HepG2 (cell line): ENCODE measurements around the gene DPAGT1. TPM values are rescaled to one million over a fixed set of nuclear protein-coding genes. Genes with fewer than 3 reads are reported as not detected.

ENCODE experiments used
- AHDC1 ChIP-seq: sonication (generic); formaldehyde crosslinking; IDR thresholded peaks from 2 replicates; pipeline ENCODE4 v1.5.1; 2020; ENCODE audit warnings: mild to moderate bottlenecking, missing genetic modification reagents, borderline replicate concordance
- ARID5B ChIP-seq: IDR thresholded peaks from 2 replicates; pipeline ENCODE4 v1.4.0; 2020; ENCODE audit warnings: mild to moderate bottlenecking, missing genetic modification reagents
- ETV5 ChIP-seq: IDR thresholded peaks from 2 replicates; pipeline ENCODE4 v1.6.1; 2018; ENCODE audit warnings: missing biosample characterization, missing genetic modification reagents, inconsistent platforms, borderline replicate concordance
- FOXK1 ChIP-seq: sonication (generic); formaldehyde crosslinking; IDR thresholded peaks from 2 replicates; pipeline ENCODE4 v1.4.0; 2020; ENCODE audit warnings: low read depth, missing genetic modification reagents, borderline replicate concordance
- POGK ChIP-seq: sonication (generic); formaldehyde crosslinking; conservative IDR thresholded peaks from 2 replicates; pipeline ENCODE4 v1.8.0; 2022; ENCODE audit warnings: mild to moderate bottlenecking, moderate library complexity, missing genetic modification reagents
- TMF1 ChIP-seq: sonication (generic); formaldehyde crosslinking; IDR thresholded peaks from 2 replicates; pipeline ENCODE4 v1.8.1; 2022; ENCODE audit warnings: low read depth, missing genetic modification reagents
- XRCC5 ChIP-seq: fragments of 200-400 bp; formaldehyde crosslinking; optimal IDR thresholded peaks from 2 replicates; pipeline ENCODE3; 2017; ENCODE audit warnings: mild to moderate bottlenecking, low read length
- ZBED4 ChIP-seq: sonication (generic); formaldehyde crosslinking; IDR thresholded peaks from 2 replicates; pipeline ENCODE4 v1.4.0; 2020; ENCODE audit warnings: missing genetic modification reagents, borderline replicate concordance
- ZNF350 ChIP-seq: sonication (generic); formaldehyde crosslinking; IDR thresholded peaks from 2 replicates; pipeline ENCODE4 v1.4.0; 2020; ENCODE audit warnings: mild to moderate bottlenecking, low read depth, missing genetic modification reagents, borderline replicate concordance
- ZNF691 ChIP-seq: sonication (generic); formaldehyde crosslinking; IDR thresholded peaks from 2 replicates; pipeline ENCODE4 v1.4.0; 2020; ENCODE audit warnings: missing genetic modification reagents, low read depth, mild to moderate bottlenecking, borderline replicate concordance
- ZNF740 ChIP-seq: sonication (generic); formaldehyde crosslinking; IDR thresholded peaks from 2 replicates; pipeline ENCODE4 v1.4.0; 2020; ENCODE audit warnings: missing genetic modification reagents
- polyA plus RNA-seq, 8 experiments: library from polyadenylated mRNA; depleted of rRNA in 3 of 8; stranded (reverse) in 7 of 8; unstranded in 1 of 8; fragments of >200 nt; fragmentation: Illumina TruSeq in 4 of 8; extraction: Trizol in 4 of 8; gene quantifications; 2 replicates each; pipeline versions ENCODE4 v1.2.1 to v1.2.3, GENCODE V29; 2011 to 2016; ENCODE audit warnings: low read depth in 4 of 8, missing spikeins in 1 of 8, mixed read lengths in 1 of 8; ENCODE audit not compliant: insufficient read depth in 1 of 8
- total RNA-seq, 5 experiments: library from RNA; depleted of rRNA; stranded (reverse); fragments of >200 nt; fragmentation: Illumina TruSeq; extraction: Trizol; gene quantifications; 2 replicates each; pipeline ENCODE4 v1.2.3, GENCODE V29; 2016; ENCODE audit warnings: low read depth in 1 of 5

DPAGT1 gene
- total and polyA plus RNA-seq, 2 of the 13 experiments (the other 11 are each of a cell fraction or from before 2014, with no cell fraction given): 37.6 to 70.7 TPM

GRCh38 chr11:119108857-119109221 lies 7.2 kb upstream of the DPAGT1 start (continued):
- TF ChIP-seq XRCC5 (no peak), ZNF691 (CRISPR knock-in tag) (no peak), ZNF740 (no peak), ZNF350 (CRISPR knock-in tag) (0 out of 2 replicates have a peak, but pooled peaks have one; percentile 38), FOXK1 (peak; percentile 69; the same call in 1 of the 2 replicates), TMF1 (CRISPR knock-in tag) (no peak), POGK (CRISPR knock-in tag) (no peak), ZBED4 (CRISPR knock-in tag) (no peak), ETV5 (CRISPR knock-in tag) (peak; percentile 46; the same call in 1 of the 2 replicates), ARID5B (CRISPR knock-in tag) (peak; percentile 55; the same call in 1 of the 2 replicates), AHDC1 (CRISPR knock-in tag) (peak; percentile 55; the same call in 1 of the 2 replicates)
